Prostate gland (tissue), 2 donors: ENCODE results near the gene ATP5MG. TPM values are rescaled to one million over a fixed set of nuclear protein-coding genes. Genes with fewer than 3 reads are reported as not detected.

Experiments used
- DNase-seq: peaks from one replicate; pipeline ENCODE4 v3.0.0-alpha.2; 2019; ENCODE audit warnings: low spot score
- H3K27ac ChIP-seq, 2 donors: fragments of 200-600 bp; sonication (generic); 2 replicates each; pipeline ENCODE4 v1.5.1; 2017 to 2019
- H3K27me3 ChIP-seq: fragments of 200-600 bp; sonication (generic); replicated peaks from 2 replicates; pipeline ENCODE4 v1.5.1; 2019; ENCODE audit not compliant: insufficient read depth
- H3K36me3 ChIP-seq, 2 donors: fragments of 200-600 bp; sonication (generic); 1 replicate in 1 of 2; 2 replicates in 1 of 2; pipeline versions ENCODE4 v1.5.1 to v1.8.1; 2017 to 2019
- H3K4me1 ChIP-seq: fragments of 200-600 bp; sonication (generic); replicated peaks from 2 replicates; pipeline ENCODE4 v1.5.1; 2019
- H3K4me3 ChIP-seq, 2 donors: fragments of 200-600 bp; sonication (generic); 2 replicates each; pipeline ENCODE4 v1.5.1; 2017 to 2019
- H3K9me3 ChIP-seq: fragments of 200-600 bp; sonication (generic); 2 replicates; pipeline ENCODE4 v1.5.1; 2017
- CTCF ChIP-seq, 4 experiments: fragments of 200-600 bp in 2 of 4; fragments of 450-650 bp in 2 of 4; sonication (generic) in 2 of 4; IDR thresholded peaks; 1 replicate in 3 of 4; 2 replicates in 1 of 4; pipeline ENCODE4 v1.5.1; 2016 to 2019; ENCODE audit warnings: antibody characterized with exemption in 4 of 4, mild to moderate bottlenecking in 2 of 4, moderate library complexity in 2 of 4
- POLR2A ChIP-seq: fragments of 450-650 bp; IDR thresholded peaks from one replicate; pipeline ENCODE4 v1.6.1; 2016; ENCODE audit warnings: antibody characterized with exemption, mild to moderate bottlenecking
- POLR2AphosphoS5 ChIP-seq: sonication (generic); formaldehyde crosslinking; IDR thresholded peaks from one replicate; pipeline ENCODE4 v1.6.1; 2017; ENCODE audit warnings: antibody characterized with exemption
- WGBS: methylation state at CpG from one replicate; pipeline ENCODE4 v1.1.5; 2018; 5-methylcytosine and 5-hydroxymethylcytosine counted together
- intact Hi-C: fragments of 100-400 bp; cut with DNase I; formaldehyde crosslinking; loops from one replicate; pipeline ENCODE4 v1.14.2; 2022
- total RNA-seq, 2 donors: library from RNA; depleted of rRNA; stranded (reverse); fragments of >200 nt; gene quantifications; one replicate each; pipeline ENCODE4 v1.1.0, GENCODE V29; 2016

ATP5MG gene
- total RNA-seq = 10 to 100 TPM; 32.9 to 66.4 TPM

DNA sequence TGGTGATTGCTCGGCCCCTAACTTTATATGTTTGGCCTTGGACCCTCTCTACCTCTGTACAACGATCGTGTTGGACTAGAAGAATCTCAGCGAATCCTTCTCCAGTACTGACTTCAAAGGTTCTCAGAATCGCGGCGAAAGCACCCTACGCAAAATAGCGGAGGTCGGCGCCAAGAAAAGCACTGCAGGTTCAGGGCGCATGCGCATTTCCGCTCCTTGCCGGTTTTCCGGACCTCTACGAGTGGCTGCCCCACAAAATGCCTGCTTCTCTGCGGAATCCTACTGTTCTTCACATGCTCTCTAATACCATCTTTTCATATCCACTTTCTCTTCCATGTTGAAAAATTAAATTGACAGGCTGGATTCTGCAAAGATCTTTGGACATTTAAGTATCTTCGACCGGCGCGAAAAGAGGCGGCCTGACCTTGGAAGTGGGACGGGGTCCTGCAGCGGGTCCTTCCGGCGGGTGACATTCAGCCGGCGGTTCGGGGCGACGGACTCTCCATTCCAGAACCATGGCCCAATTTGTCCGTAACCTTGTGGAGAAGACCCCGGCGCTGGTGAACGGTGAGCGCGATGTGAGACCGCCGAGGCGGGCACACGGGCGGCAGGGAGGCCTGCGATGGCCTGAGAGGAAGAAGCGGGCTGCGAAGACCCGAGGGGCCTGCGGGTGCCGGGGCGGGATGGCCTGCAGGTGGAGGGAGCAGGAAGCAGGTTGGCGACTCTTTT is at the start of gene ATP5MG:
Gene ATP5MG (plus strand): TSS at position 456 of the 729 bp plus-strand sequence. CDS start 60 bp downstream, at position 516.
- TF ChIP-seq CTCF (IDR thresholded peaks at IDR 0.05) = no peak
- peak; percentile 84 for TF ChIP-seq POLR2AphosphoS5
- peak; percentile 5 for TF ChIP-seq POLR2A
- H3K27ac ChIP-seq = peak within 1 kb of the TSS; percentile 85 to 88
- no peaks in the 10 kb centered on the region for H3K27me3 ChIP-seq
- peaks cover 8% of the 10 kb centered on the region for H3K4me1 ChIP-seq
- under 1% methylated on average over 50 of the region's 51 CpGs for WGBS
- H3K36me3 ChIP-seq = no peaks in the 10 kb centered on the region
- intact Hi-C loops = loop anchor here (5.0 kb wide), 1 partner anchor 36 kb away; the partner anchor contains the start of gene KMT2A
- peak within 1 kb of the TSS; percentile 65 to 83 for H3K4me3 ChIP-seq
- H3K9me3 ChIP-seq = no peaks in the 10 kb centered on the region
- DNase-seq = peak; percentile 81

GRCh38 chr11:118353084-118353710 is 48.2 kb upstream of the ATP5MG start:
- Histone ChIP-seq H3K4me3 (no peak overlapping the region), H3K36me3 (no peaks in the 10 kb centered on the region), H3K9me3 (no peaks in the 10 kb centered on the region), H3K27ac (no peak overlapping the region), H3K27me3 (no peaks in the 10 kb centered on the region), H3K4me1 (no peaks in the 10 kb centered on the region)
- WGBS = 4% methylated on average over 6 of the region's 6 CpGs
- no peak for DNase-seq
- intact Hi-C loops = loop anchor here (5.0 kb wide), 2 partner anchors 151 to 206 kb away; no protein-coding TSS in a partner anchor
- TF ChIP-seq POLR2A = no peak
- peak; percentile 23 to 56 (median 42) for TF ChIP-seq CTCF (IDR thresholded peaks at IDR 0.05)

- Histone ChIP-seq H3K4me1 (peaks cover 8% of the 10 kb centered on the region), H3K36me3 (no peaks in the 10 kb centered on the region), H3K4me3 (no peak overlapping the region), H3K27me3 (no peaks in the 10 kb centered on the region), H3K27ac (no peak overlapping the region), H3K9me3 (no peaks in the 10 kb centered on the region)
- intact Hi-C loops = no loop called here
- TF ChIP-seq POLR2AphosphoS5 (no peak), POLR2A (no peak), CTCF (IDR thresholded peaks at IDR 0.05) (no peak)
- WGBS = 63% methylated on average over 3 of the region's 3 CpGs
- no peak for DNase-seq
These were observed 43.3 kb upstream of the ATP5MG start for GRCh38 chr11:118358071-118358470.

- peak within 1 kb of the TSS; percentile 39 to 67 for H3K27ac ChIP-seq
- H3K9me3 ChIP-seq = no peaks in the 10 kb centered on the region
- TF ChIP-seq CTCF (IDR thresholded peaks at IDR 0.05) (peak in 1 of 4 experiments; percentile 5), POLR2A (peak; percentile 36), POLR2AphosphoS5 (peak; percentile 99)
- peak within 1 kb of the TSS; percentile 64 to 84 for H3K4me3 ChIP-seq
- 2% methylated on average over 33 of the region's 33 CpGs for WGBS
- H3K4me1 ChIP-seq = peaks cover 8% of the 10 kb centered on the region
- peak; percentile 92 for DNase-seq
- no peaks in the 10 kb centered on the region for H3K27me3 ChIP-seq
- intact Hi-C loops = no loop called here
- H3K36me3 ChIP-seq = no peaks in the 10 kb centered on the region
These were observed 42.0 kb upstream of the ATP5MG start, which contains the start of gene UBE4A for GRCh38 chr11:118359295-118359958. TSS of gene UBE4A (plus strand) at chr11:118359600. CDS start at chr11:118365081, 5,481 bp downstream.
